Neuronal stem cell (in vitro differentiated cells): ENCODE results near the gene SPPL2B.

Experiments used
- DNase-seq: peaks from one replicate; pipeline ENCODE4 v3.0.0-alpha.2; 2013; ENCODE audit warnings: low spot score
- H2AFZ ChIP-seq: one replicate; pipeline ENCODE4 v1.6.1; 2013; ENCODE audit warnings: mild to moderate bottlenecking, low read length, inconsistent platforms
- H2AK5ac ChIP-seq: 2 replicates; pipeline ENCODE4 v1.6.1; 2013; ENCODE audit warnings: low read depth, mild to moderate bottlenecking, inconsistent platforms, low read length, moderate library complexity, mixed read lengths
- H2BK120ac ChIP-seq: 2 replicates; pipeline ENCODE4 v1.6.1; 2013; ENCODE audit warnings: low read depth, mild to moderate bottlenecking, inconsistent platforms, low read length, moderate library complexity, mixed read lengths
- H2BK12ac ChIP-seq: one replicate; pipeline ENCODE4 v1.6.1; 2013; ENCODE audit warnings: low read length, inconsistent platforms
- H2BK15ac ChIP-seq: 2 replicates; pipeline ENCODE4 v1.6.1; 2013; ENCODE audit warnings: mild to moderate bottlenecking, low read length, inconsistent platforms, mixed read lengths
- H2BK5ac ChIP-seq: one replicate; pipeline ENCODE4 v1.6.1; 2013; ENCODE audit warnings: inconsistent platforms, mild to moderate bottlenecking, low read length, moderate library complexity
- H3K14ac ChIP-seq: one replicate; pipeline ENCODE4 v1.6.1; 2013; ENCODE audit warnings: low read length, inconsistent platforms
- H3K18ac ChIP-seq: 2 replicates; pipeline ENCODE4 v1.6.1; 2013; ENCODE audit warnings: low read length, inconsistent platforms
- H3K23ac ChIP-seq: 2 replicates; pipeline ENCODE4 v1.6.1; 2013; ENCODE audit warnings: low read depth, mild to moderate bottlenecking, mixed read lengths, low read length, inconsistent platforms; ENCODE audit not compliant: poor library complexity
- H3K27ac ChIP-seq: replicated peaks from 3 replicates; pipeline ENCODE4 v1.5.1; 2013; ENCODE audit warnings: low read length, inconsistent platforms
- H3K27me3 ChIP-seq, 3 experiments: 2 replicates each; pipeline ENCODE4 v1.6.1; 2013; ENCODE audit warnings: low read length in 3 of 3, mild to moderate bottlenecking in 2 of 3, inconsistent platforms in 1 of 3, low read depth in 1 of 3, mixed read lengths in 1 of 3, moderate library complexity in 1 of 3; ENCODE audit not compliant: control insufficient read depth in 3 of 3, insufficient read depth in 3 of 3
- H3K36me3 ChIP-seq, 2 donors: replicated peaks in 1 of 2; 2 replicates each; pipeline ENCODE4 v1.6.1; 2013; ENCODE audit warnings: low read length in 2 of 2; ENCODE audit not compliant: control insufficient read depth in 2 of 2, insufficient read depth in 2 of 2
- H3K4ac ChIP-seq: 2 replicates; pipeline ENCODE4 v1.6.1; 2013; ENCODE audit warnings: inconsistent platforms, mild to moderate bottlenecking, low read length, moderate library complexity
- H3K4me1 ChIP-seq, 2 donors: 1 replicate in 1 of 2; 2 replicates in 1 of 2; pipeline ENCODE4 v1.6.1; 2013; ENCODE audit warnings: low read length in 2 of 2, low read depth in 1 of 2; ENCODE audit not compliant: control insufficient read depth in 2 of 2, insufficient read depth in 1 of 2
- H3K4me2 ChIP-seq: one replicate; pipeline ENCODE4 v1.6.1; 2013; ENCODE audit warnings: mild to moderate bottlenecking, low read length, inconsistent platforms; ENCODE audit not compliant: insufficient read depth, poor library complexity, severe bottlenecking
- H3K4me3 ChIP-seq, 2 donors: 2 replicates each; pipeline ENCODE4 v1.5.1; 2013; ENCODE audit warnings: low read length in 2 of 2, mild to moderate bottlenecking in 2 of 2, inconsistent platforms in 1 of 2, moderate library complexity in 1 of 2
- H3K79me1 ChIP-seq: one replicate; pipeline ENCODE4 v1.6.1; 2013; ENCODE audit warnings: low read depth, mild to moderate bottlenecking, inconsistent platforms, low read length, moderate library complexity
- H3K9ac ChIP-seq: one replicate; pipeline ENCODE4 v1.6.1; 2013; ENCODE audit warnings: mild to moderate bottlenecking, low read depth, low read length, inconsistent platforms; ENCODE audit not compliant: poor library complexity
- H3K9me3 ChIP-seq, 2 donors: replicated peaks in 1 of 2; 2 replicates each; pipeline versions ENCODE3 to v1.6.1; 2013; ENCODE audit warnings: low read length in 2 of 2, mild to moderate bottlenecking in 2 of 2, inconsistent platforms in 1 of 2, low read depth in 1 of 2, mixed read lengths in 1 of 2, moderate library complexity in 1 of 2; ENCODE audit not compliant: control insufficient read depth in 2 of 2, insufficient read depth in 1 of 2
- H4K8ac ChIP-seq: one replicate; pipeline ENCODE4 v1.6.1; 2013; ENCODE audit warnings: low read depth, mild to moderate bottlenecking, inconsistent platforms, low read length, moderate library complexity
- H4K91ac ChIP-seq: one replicate; pipeline ENCODE4 v1.6.1; 2013; ENCODE audit warnings: low read length, low read depth, mild to moderate bottlenecking, inconsistent platforms; ENCODE audit not compliant: poor library complexity
- WGBS, 2 donors: extraction: QIAGEN DNeasy Blood & Tissue Kit; methylation state at CpG; one replicate each; pipeline ENCODE4 v1.1.7; 2013; ENCODE audit warnings: missing lambda C conversion rate in 2 of 2, mixed read lengths in 1 of 2; ENCODE audit not compliant: insufficient read length in 2 of 2, insufficient replicate concordance in 1 of 2; ENCODE audit errors: extremely low coverage in 2 of 2; 5-methylcytosine and 5-hydroxymethylcytosine counted together

SPPL2B gene

DNA sequence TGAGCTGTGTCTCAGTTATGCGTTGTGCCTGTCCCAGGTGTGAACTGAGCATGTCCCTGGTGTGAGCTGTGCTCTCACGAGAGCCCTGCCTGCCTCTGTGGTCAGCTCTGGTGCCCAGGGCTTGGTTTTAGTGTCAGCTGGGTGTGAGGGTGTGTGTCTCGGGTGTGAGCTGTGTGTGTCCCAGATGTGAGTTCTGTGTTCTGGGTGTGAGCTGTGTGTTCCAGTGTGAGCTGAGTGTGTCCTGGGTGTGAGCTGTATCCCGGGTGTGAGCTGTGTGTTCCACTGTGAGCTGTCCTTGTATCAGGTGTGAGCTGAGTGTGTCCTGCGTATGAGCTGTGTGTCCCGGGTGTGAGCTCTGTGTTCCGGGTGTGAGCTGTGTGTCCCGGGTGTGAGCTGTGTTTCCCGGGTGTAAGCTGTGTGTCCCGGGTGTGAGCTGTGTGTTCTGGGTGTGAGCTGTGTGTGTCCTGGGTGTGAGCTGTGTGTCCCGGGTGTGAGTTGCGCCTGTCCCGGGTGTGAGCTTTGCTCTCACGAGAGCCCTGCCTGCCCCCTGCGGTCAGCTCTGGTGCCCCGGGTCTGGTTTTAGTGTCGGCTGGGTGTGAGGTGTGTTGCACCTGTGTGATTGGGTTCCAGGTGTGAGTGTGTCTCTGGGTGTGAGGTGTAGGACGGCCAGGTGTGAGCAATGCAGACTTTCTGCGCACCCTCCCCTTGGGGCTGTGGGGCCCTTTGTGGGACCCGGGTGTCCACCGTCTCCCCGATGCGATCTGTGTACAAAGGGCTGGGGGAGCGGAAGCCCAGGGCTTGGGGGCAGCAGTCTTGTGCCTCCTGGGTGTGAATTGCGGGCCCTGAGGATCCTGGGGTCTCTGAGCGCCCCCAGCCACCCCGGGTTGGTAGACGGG, 39.4 kb upstream of the SPPL2B start:
- peaks cover 0 to 14% of the 10 kb centered on the region in 2 donors for H3K4me1 ChIP-seq
- no peak overlapping the region for H2BK12ac ChIP-seq
- peak overlapping the region; percentile 27 for H3K18ac ChIP-seq
- H3K27me3 ChIP-seq: peaks cover 36 to 66% (median 38%) of the 10 kb centered on the region in 3 experiments
- H3K36me3 ChIP-seq: no peaks in the 10 kb centered on the region
- no peak overlapping the region for H3K27ac ChIP-seq
- WGBS, 2 donors: no CpG with 5 or more reads among the region's 28 CpGs
- H3K9ac ChIP-seq: no peak overlapping the region
- H3K4me2 ChIP-seq: no peak overlapping the region
- H2AK5ac ChIP-seq: peak overlapping the region; percentile 47
- H3K4ac ChIP-seq: no peak overlapping the region
- H2BK5ac ChIP-seq: no peak overlapping the region
- H3K9me3 ChIP-seq: peaks cover 0 to 4% of the 10 kb centered on the region in 2 donors
- H3K14ac ChIP-seq: no peak overlapping the region
- peak overlapping the region in 1 of 2 donors; percentile 26 for H3K4me3 ChIP-seq
- H2BK15ac ChIP-seq: peak overlapping the region; percentile 75
- no peak overlapping the region for H2BK120ac ChIP-seq
- H4K91ac ChIP-seq: peak overlapping the region; percentile 43
- peaks cover 3% of the 10 kb centered on the region for H3K79me1 ChIP-seq
- peak overlapping the region; percentile 73 for H2AFZ ChIP-seq
- H3K23ac ChIP-seq: peak overlapping the region; percentile 93
- DNase-seq: no peak
- no peak overlapping the region for H4K8ac ChIP-seq

DNA sequence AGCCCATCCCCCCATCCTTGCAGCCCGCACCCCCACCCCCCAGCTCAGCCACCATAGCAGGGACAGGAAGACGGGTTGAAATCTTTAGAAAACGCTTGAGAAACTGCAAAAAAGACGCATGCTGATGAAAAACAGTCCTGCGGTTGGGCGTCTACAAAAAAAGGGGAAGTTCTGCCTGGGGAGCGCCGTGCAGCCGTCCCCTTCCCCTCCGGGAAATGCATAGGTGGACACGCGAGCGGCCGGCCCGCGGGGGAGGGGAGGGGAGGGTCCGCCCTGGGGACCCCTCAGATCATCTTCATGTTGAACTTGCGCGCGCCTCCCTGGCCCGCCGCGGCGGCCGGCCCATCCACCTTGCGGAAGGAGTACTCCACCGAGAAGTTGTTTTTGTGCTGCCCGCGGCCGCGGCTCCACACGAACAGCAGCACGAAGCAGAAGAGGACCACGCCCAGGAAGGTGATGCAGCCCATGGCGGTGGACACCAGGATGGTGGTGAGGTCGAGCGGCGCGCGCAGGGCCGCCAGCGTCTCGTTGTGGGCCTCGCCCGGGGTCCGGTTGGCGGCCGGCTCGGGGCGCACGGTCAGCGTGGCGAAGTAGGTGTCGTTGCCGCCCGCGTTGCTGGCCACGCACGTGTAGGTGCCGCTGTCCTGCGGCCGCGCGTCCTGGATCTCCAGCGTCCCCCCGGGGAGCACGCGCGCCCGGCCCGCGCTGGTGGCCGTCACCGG, 38.6 kb upstream of the SPPL2B start:
- Histone ChIP-seq H2BK120ac (no peak overlapping the region), H3K4ac (no peak overlapping the region), H3K4me2 (peak overlapping the region; percentile 33), H2BK5ac (no peak overlapping the region), H2BK12ac (no peak overlapping the region), H3K36me3 (no peaks in the 10 kb centered on the region), H3K9me3 (peaks cover 0 to 4% of the 10 kb centered on the region in 2 donors), H3K14ac (peak overlapping the region; percentile 71), H2AK5ac (no peak overlapping the region), H3K9ac (no peak overlapping the region), H3K27me3 (peaks cover 37 to 69% (median 38%) of the 10 kb centered on the region in 3 experiments), H3K79me1 (peaks cover 3% of the 10 kb centered on the region), H4K8ac (no peak overlapping the region), H3K4me1 (peaks cover 2 to 14% of the 10 kb centered on the region in 2 donors), H3K4me3 (no peak overlapping the region), H3K27ac (no peak overlapping the region), H3K18ac (peak overlapping the region; percentile 64), H2BK15ac (no peak overlapping the region), H2AFZ (peak overlapping the region; percentile 73), H3K23ac (peak overlapping the region; percentile 93), H4K91ac (no peak overlapping the region)
- no peak for DNase-seq
- no CpG with 5 or more reads among the region's 74 CpGs for WGBS, 2 donors

DNA sequence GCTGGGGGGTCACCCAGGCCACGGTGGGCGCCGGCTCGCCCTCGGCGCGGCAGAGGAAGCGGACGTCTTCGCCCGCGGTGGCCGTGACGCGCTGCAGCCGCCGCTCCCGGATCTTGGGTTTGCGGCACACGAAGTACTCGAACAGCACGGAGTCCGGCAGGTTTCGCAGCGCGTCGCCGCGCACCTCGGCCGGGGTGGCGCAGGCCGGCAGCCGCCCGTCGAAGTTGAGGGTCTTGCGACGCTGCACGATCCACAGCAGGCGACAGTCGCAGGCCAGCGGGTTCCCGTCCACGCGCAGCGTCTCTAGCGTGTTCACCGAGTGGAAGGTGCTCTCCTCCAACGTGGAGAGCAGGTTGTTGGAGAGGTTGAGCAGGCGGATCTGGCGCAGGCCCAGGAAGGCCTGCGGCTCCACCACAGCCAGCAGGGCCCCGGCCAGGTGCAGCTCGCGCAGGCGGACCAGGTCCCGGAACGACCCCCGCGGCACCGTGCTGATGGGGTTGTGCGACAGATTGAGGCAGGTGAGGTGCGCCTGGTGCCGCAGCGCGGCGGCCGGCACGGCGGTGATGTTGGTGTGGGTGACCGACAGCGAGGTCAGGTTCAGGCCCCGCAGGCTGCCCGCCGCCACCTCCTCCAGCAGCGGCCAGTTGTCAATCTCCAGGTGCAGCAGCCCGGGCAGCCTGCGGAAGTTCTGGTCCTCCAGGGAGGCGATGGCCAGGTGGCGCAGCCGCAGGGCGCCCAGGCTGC, 37.9 kb upstream of the SPPL2B start:
- peaks cover 38 to 73% (median 38%) of the 10 kb centered on the region in 3 experiments for H3K27me3 ChIP-seq
- H2AK5ac ChIP-seq: peak overlapping the region; percentile 37
- no peak overlapping the region for H3K4ac ChIP-seq
- no CpG with 5 or more reads among the region's 82 CpGs for WGBS, 2 donors
- no peak overlapping the region for H4K8ac ChIP-seq
- H3K4me2 ChIP-seq: peak overlapping the region; percentile 91
- H3K23ac ChIP-seq: peak overlapping the region; percentile 93
- no peak overlapping the region for H2BK120ac ChIP-seq
- H4K91ac ChIP-seq: no peak overlapping the region
- peak overlapping the region; percentile 60 for H3K9ac ChIP-seq
- H3K27ac ChIP-seq: no peak overlapping the region
- H3K36me3 ChIP-seq: no peaks in the 10 kb centered on the region
- H3K14ac ChIP-seq: peak overlapping the region; percentile 71
- no peak overlapping the region for H2BK12ac ChIP-seq
- H3K4me1 ChIP-seq: peaks cover 5 to 15% of the 10 kb centered on the region in 2 donors
- H2BK5ac ChIP-seq: no peak overlapping the region
- DNase-seq: no peak
- H3K4me3 ChIP-seq: peak overlapping the region in 1 of 2 donors; percentile 73
- peak overlapping the region; percentile 64 for H3K18ac ChIP-seq
- H3K9me3 ChIP-seq: peaks cover 0 to 4% of the 10 kb centered on the region in 2 donors
- peaks cover 3% of the 10 kb centered on the region for H3K79me1 ChIP-seq
- H2AFZ ChIP-seq: peak overlapping the region; percentile 73
- H2BK15ac ChIP-seq: peak overlapping the region; percentile 85
